Measurements from ENCODE around the gene SV2B.

Gene SV2B

GRCh38 chr15:91141097-91141496 lies 41.0 kb downstream of the SV2B start:
- no peak for DNase-seq (ENCODE audit: low spot score)

- no peak for DNase-seq (ENCODE audit: low spot score)
These were observed 42.2 kb downstream of the SV2B start for GRCh38 chr15:91142106-91142744.

GRCh38 chr15:91142946-91143345 lies 42.9 kb downstream of the SV2B start:
- no peak for DNase-seq (ENCODE audit: low spot score)

GRCh38 chr15:91146728-91147127 lies 46.7 kb downstream of the SV2B start:
- no peak for DNase-seq (ENCODE audit: low spot score)

GRCh38 chr15:91148243-91148642 lies 48.2 kb downstream of the SV2B start:
- no peak for DNase-seq (ENCODE audit: low spot score)

GRCh38 chr15:91150502-91151160 lies 50.6 kb downstream of the SV2B start:
- DNase-seq (ENCODE audit: low spot score) = no peak

- no peak for DNase-seq (ENCODE audit: low spot score)
These were observed 51.9 kb downstream of the SV2B start for GRCh38 chr15:91151781-91152563.

- DNase-seq (ENCODE audit: low spot score) = no peak
These were observed 53.0 kb downstream of the SV2B start for GRCh38 chr15:91152896-91153581.

- no peak for DNase-seq (ENCODE audit: low spot score)
These were observed 53.9 kb downstream of the SV2B start for GRCh38 chr15:91153954-91154353.

- DNase-seq (ENCODE audit: low spot score) = no peak
These were observed 56.2 kb downstream of the SV2B start for GRCh38 chr15:91156175-91156726.

GRCh38 chr15:91158415-91159394 lies 58.6 kb downstream of the SV2B start:
- DNase-seq (ENCODE audit: low spot score) = no peak

GRCh38 chr15:91165850-91166249 lies 65.8 kb downstream of the SV2B start:
- no peak for DNase-seq (ENCODE audit: low spot score)

- DNase-seq (ENCODE audit: low spot score) = no peak
These were observed 68.4 kb downstream of the SV2B start for GRCh38 chr15:91168457-91168856.

- DNase-seq (ENCODE audit: low spot score) = no peak
These were observed 71.3 kb downstream of the SV2B start for GRCh38 chr15:91171334-91171733.

GRCh38 chr15:91182101-91182500 lies 82.0 kb downstream of the SV2B start:
- no peak for DNase-seq (ENCODE audit: low spot score)

GRCh38 chr15:91183596-91183995 lies 83.5 kb downstream of the SV2B start:
- no peak for DNase-seq (ENCODE audit: low spot score)

GRCh38 chr15:91184441-91184840 lies 84.4 kb downstream of the SV2B start:
- DNase-seq (ENCODE audit: low spot score) = no peak

- DNase-seq (ENCODE audit: low spot score) = no peak
These were observed 87.0 kb downstream of the SV2B start for GRCh38 chr15:91186904-91187656.

GRCh38 chr15:91192285-91192684 lies 92.2 kb downstream of the SV2B start:
- DNase-seq (ENCODE audit: low spot score) = no peak

GRCh38 chr15:91192690-91193377 lies 92.8 kb downstream of the SV2B start:
- DNase-seq (ENCODE audit: low spot score) = no peak
